ENCODE measurements around the gene E2F1.

Gene E2F1

GRCh38 chr20:33646191-33646590 is 40.0 kb downstream of the E2F1 start:
- Histone ChIP-seq H3K27me3 (ENCODE audit: control insufficient read depth, low read length) (no peaks in the 10 kb centered on the region), H3K4me1 (ENCODE audit: control insufficient read depth, low read length) (no peaks in the 10 kb centered on the region), H3K9me2 (replicated peaks; ENCODE audit: control insufficient read depth, low read length) (no peaks in the 10 kb centered on the region), H3K79me2 (ENCODE audit: control insufficient read depth, low read length) (no peaks in the 10 kb centered on the region), H3F3A (ENCODE audit: control insufficient read depth, insufficient read depth) (no peaks in the 10 kb centered on the region), H3K4me3 (ENCODE audit: low read length) (no peak overlapping the region), H3K9me3 (ENCODE audit: control insufficient read depth, insufficient read depth, low read length) (no peaks in the 10 kb centered on the region), H3K36me3 (ENCODE audit: control insufficient read depth, low read length) (no peaks in the 10 kb centered on the region), H4K20me1 (ENCODE audit: control insufficient read depth, insufficient read depth, low read depth, low read length) (no peaks in the 10 kb centered on the region), H3K4me2 (ENCODE audit: low read length) (no peak overlapping the region), H3K27ac (ENCODE audit: low read depth, low read length) (no peak overlapping the region)
- TF ChIP-seq, protein P1, sequence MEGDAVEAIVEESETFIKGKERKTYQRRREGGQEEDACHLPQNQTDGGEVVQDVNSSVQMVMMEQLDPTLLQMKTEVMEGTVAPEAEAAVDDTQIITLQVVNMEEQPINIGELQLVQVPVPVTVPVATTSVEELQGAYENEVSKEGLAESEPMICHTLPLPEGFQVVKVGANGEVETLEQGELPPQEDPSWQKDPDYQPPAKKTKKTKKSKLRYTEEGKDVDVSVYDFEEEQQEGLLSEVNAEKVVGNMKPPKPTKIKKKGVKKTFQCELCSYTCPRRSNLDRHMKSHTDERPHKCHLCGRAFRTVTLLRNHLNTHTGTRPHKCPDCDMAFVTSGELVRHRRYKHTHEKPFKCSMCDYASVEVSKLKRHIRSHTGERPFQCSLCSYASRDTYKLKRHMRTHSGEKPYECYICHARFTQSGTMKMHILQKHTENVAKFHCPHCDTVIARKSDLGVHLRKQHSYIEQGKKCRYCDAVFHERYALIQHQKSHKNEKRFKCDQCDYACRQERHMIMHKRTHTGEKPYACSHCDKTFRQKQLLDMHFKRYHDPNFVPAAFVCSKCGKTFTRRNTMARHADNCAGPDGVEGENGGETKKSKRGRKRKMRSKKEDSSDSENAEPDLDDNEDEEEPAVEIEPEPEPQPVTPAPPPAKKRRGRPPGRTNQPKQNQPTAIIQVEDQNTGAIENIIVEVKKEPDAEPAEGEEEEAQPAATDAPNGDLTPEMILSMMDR (IDR thresholded peaks at IDR 0.05; ENCODE audit: low read depth, low read length, poor library complexity, severe bottlenecking): no peak
- TF ChIP-seq EZH2phosphoT487 (IDR thresholded peaks at IDR 0.05; ENCODE audit: borderline replicate concordance, low read length): no peak

DNA sequence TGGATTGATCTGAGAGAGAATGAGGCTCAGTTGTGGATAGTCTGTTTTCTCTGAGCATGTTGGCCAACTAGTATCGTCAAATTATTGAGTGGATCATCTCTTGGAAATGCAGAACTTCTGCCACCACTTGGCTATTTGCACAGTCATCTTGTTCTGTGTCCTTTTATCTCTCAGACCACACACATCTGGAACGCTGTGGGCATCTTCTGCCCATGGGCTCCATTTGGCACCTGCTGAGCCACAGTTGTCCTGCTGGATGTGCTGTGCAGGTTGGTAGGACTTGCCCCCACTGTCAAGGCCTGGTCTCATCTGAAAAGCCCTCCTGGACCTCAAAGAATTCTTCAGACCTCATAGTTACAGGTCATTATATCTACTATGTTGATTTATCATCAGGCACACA is 40.8 kb downstream of the E2F1 start:
- no peaks in the 10 kb centered on the region for H3K36me3 ChIP-seq (ENCODE audit: control insufficient read depth, low read length)
- no peaks in the 10 kb centered on the region for H3K79me2 ChIP-seq (ENCODE audit: control insufficient read depth, low read length)
- H3K27ac ChIP-seq (ENCODE audit: low read depth, low read length): no peak overlapping the region
- no peaks in the 10 kb centered on the region for H3K4me1 ChIP-seq (ENCODE audit: control insufficient read depth, low read length)
- H3K4me2 ChIP-seq (ENCODE audit: low read length): no peak overlapping the region
- no peaks in the 10 kb centered on the region for H3K9me3 ChIP-seq (ENCODE audit: control insufficient read depth, insufficient read depth, low read length)
- TF ChIP-seq, protein P1 (IDR thresholded peaks at IDR 0.05; ENCODE audit: low read depth, low read length, poor library complexity, severe bottlenecking): no peak
- no peaks in the 10 kb centered on the region for H3F3A ChIP-seq (ENCODE audit: control insufficient read depth, insufficient read depth)
- no peak overlapping the region for H3K4me3 ChIP-seq (ENCODE audit: low read length)
- no peaks in the 10 kb centered on the region for H3K9me2 ChIP-seq (replicated peaks; ENCODE audit: control insufficient read depth, low read length)
- no peaks in the 10 kb centered on the region for H3K27me3 ChIP-seq (ENCODE audit: control insufficient read depth, low read length)
- no peaks in the 10 kb centered on the region for H4K20me1 ChIP-seq (ENCODE audit: control insufficient read depth, insufficient read depth, low read depth, low read length)

DNA sequence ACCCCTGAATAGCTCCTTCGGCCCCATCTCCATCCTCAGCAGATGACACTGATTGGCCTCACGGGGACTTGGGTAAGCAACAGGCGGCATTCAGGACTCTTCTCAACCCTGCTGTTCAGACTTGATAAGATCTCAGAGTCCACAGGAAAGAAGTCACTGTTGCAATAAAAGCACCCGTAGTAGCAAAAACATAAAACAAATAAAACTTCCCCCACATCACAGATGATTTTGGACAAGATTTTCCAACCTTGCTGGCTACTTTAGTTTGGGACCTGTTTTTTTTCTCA is 41.2 kb downstream of the E2F1 start:
- Histone ChIP-seq H3K4me2 (ENCODE audit: low read length) (no peak overlapping the region), H3K27ac (ENCODE audit: low read depth, low read length) (no peak overlapping the region), H3K9me2 (replicated peaks; ENCODE audit: control insufficient read depth, low read length) (no peaks in the 10 kb centered on the region), H4K20me1 (ENCODE audit: control insufficient read depth, insufficient read depth, low read depth, low read length) (no peaks in the 10 kb centered on the region), H3K27me3 (ENCODE audit: control insufficient read depth, low read length) (no peaks in the 10 kb centered on the region), H3K4me3 (ENCODE audit: low read length) (no peak overlapping the region), H3F3A (ENCODE audit: control insufficient read depth, insufficient read depth) (no peaks in the 10 kb centered on the region), H3K36me3 (ENCODE audit: control insufficient read depth, low read length) (peaks cover 3% of the 10 kb centered on the region; the same call in 1 of the 2 replicates), H3K79me2 (ENCODE audit: control insufficient read depth, low read length) (no peaks in the 10 kb centered on the region), H3K9me3 (ENCODE audit: control insufficient read depth, insufficient read depth, low read length) (no peaks in the 10 kb centered on the region), H3K4me1 (ENCODE audit: control insufficient read depth, low read length) (no peaks in the 10 kb centered on the region)
- TF ChIP-seq, protein P1 (IDR thresholded peaks at IDR 0.05; ENCODE audit: low read depth, low read length, poor library complexity, severe bottlenecking): no peak
- no peak for TF ChIP-seq EZH2phosphoT487 (IDR thresholded peaks at IDR 0.05; ENCODE audit: borderline replicate concordance, low read length)

Data from DOHH2 (cell line).